ENCODE results near the gene CDIP1. TPM values are rescaled to one million over a fixed set of nuclear protein-coding genes. Genes with fewer than 3 reads are reported as not detected.

CDIP1 gene
- total and polyA plus RNA-seq, 2 experiments from 2014 or later: 39.2 to 57.6 TPM

DNA sequence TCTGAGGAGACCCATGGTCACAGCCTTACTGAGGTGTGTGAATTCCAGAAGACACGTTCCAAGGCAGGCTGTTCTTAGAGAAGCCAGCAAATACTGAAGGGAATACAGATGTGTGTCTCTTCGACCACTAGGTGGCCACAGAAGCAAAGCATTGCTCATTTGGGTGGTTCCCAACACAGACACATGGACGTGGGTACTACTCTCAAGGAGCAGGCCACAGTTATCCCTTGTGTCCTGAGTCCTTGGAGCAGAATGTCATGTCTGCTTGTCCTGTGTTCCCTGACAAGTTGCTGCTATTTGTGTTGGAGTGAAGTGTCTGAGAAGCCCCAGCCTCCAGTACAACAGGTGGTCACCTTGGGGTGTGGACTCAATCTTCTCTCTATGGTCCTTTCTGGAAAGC is 32.1 kb downstream of the CDIP1 start:
- Mint-ChIP-seq H3K9me3 (no peaks in the 10 kb centered on the region), H3K36me3 (ENCODE audit: low read depth) (peaks cover 30% of the 10 kb centered on the region), H3K27ac (0 out of 2 replicates have a peak overlapping the region, but pooled peaks have one; percentile 52), H3K4me1 (peaks cover 10% of the 10 kb centered on the region), H3K27me3 (ENCODE audit: insufficient read depth, low read depth, poor library complexity) (peaks cover 14% of the 10 kb centered on the region), H3K4me3 (no peak overlapping the region)
- no peaks in the 10 kb centered on the region for H3K36me3 ChIP-seq (ENCODE audit: insufficient read depth)
- H3K4me1 ChIP-seq (ENCODE audit: insufficient read depth): 0 out of 2 replicates have a peak, but pooled peaks cover 3% of the 10 kb centered on the region
- no peak overlapping the region for H2AFZ ChIP-seq
- H4K20me1 ChIP-seq (replicated peaks; ENCODE audit: insufficient read depth): peaks cover 2% of the 10 kb centered on the region; the same call in 1 of the 2 replicates
- ATAC-seq: peak; percentile 93
- no peak overlapping the region for H3K27ac ChIP-seq (ENCODE audit: low read depth)
- H3K27me3 ChIP-seq (ENCODE audit: insufficient read depth): no peaks in the 10 kb centered on the region
- peak; percentile 93 for DNase-seq (ENCODE audit: low spot score)
- no peaks in the 10 kb centered on the region for H3K9me2 ChIP-seq (ENCODE audit: insufficient read depth)
- H3K4me2 ChIP-seq: no peak overlapping the region
- H3K79me2 ChIP-seq (replicated peaks; ENCODE audit: insufficient read depth): peaks cover 2% of the 10 kb centered on the region; the same call in 1 of the 2 replicates
- no peak overlapping the region for H3K4me3 ChIP-seq
- 0 out of 2 replicates have a peak, but pooled peaks cover 7% of the 10 kb centered on the region for H3F3A ChIP-seq (replicated peaks; ENCODE audit: low read depth)
- no peak for TF ChIP-seq EZH2phosphoT487 (IDR thresholded peaks at IDR 0.05; ENCODE audit: unreplicated experiment)
- TF ChIP-seq, protein P1, sequence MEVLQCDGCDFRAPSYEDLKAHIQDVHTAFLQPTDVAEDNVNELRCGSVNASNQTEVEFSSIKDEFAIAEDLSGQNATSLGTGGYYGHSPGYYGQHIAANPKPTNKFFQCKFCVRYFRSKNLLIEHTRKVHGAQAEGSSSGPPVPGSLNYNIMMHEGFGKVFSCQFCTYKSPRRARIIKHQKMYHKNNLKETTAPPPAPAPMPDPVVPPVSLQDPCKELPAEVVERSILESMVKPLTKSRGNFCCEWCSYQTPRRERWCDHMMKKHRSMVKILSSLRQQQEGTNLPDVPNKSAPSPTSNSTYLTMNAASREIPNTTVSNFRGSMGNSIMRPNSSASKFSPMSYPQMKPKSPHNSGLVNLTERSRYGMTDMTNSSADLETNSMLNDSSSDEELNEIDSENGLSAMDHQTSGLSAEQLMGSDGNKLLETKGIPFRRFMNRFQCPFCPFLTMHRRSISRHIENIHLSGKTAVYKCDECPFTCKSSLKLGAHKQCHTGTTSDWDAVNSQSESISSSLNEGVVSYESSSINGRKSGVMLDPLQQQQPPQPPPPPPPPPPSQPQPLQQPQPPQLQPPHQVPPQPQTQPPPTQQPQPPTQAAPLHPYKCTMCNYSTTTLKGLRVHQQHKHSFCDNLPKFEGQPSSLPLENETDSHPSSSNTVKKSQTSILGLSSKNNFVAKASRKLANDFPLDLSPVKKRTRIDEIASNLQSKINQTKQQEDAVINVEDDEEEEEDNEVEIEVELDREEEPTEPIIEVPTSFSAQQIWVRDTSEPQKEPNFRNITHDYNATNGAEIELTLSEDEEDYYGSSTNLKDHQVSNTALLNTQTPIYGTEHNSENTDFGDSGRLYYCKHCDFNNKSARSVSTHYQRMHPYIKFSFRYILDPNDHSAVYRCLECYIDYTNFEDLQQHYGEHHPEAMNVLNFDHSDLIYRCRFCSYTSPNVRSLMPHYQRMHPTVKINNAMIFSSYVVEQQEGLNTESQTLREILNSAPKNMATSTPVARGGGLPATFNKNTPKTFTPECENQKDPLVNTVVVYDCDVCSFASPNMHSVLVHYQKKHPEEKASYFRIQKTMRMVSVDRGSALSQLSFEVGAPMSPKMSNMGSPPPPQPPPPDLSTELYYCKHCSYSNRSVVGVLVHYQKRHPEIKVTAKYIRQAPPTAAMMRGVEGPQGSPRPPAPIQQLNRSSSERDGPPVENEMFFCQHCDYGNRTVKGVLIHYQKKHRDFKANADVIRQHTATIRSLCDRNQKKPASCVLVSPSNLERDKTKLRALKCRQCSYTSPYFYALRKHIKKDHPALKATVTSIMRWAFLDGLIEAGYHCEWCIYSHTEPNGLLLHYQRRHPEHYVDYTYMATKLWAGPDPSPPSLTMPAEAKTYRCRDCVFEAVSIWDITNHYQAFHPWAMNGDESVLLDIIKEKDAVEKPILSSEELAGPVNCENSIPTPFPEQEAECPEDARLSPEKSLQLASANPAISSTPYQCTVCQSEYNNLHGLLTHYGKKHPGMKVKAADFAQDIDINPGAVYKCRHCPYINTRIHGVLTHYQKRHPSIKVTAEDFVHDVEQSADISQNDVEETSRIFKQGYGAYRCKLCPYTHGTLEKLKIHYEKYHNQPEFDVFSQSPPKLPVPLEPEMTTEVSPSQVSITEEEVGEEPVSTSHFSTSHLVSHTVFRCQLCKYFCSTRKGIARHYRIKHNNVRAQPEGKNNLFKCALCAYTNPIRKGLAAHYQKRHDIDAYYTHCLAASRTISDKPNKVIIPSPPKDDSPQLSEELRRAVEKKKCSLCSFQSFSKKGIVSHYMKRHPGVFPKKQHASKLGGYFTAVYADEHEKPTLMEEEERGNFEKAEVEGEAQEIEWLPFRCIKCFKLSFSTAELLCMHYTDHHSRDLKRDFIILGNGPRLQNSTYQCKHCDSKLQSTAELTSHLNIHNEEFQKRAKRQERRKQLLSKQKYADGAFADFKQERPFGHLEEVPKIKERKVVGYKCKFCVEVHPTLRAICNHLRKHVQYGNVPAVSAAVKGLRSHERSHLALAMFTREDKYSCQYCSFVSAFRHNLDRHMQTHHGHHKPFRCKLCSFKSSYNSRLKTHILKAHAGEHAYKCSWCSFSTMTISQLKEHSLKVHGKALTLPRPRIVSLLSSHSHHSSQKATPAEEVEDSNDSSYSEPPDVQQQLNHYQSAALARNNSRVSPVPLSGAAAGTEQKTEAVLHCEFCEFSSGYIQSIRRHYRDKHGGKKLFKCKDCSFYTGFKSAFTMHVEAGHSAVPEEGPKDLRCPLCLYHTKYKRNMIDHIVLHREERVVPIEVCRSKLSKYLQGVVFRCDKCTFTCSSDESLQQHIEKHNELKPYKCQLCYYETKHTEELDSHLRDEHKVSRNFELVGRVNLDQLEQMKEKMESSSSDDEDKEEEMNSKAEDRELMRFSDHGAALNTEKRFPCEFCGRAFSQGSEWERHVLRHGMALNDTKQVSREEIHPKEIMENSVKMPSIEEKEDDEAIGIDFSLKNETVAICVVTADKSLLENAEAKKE (CRISPR knock-in tag; IDR thresholded peaks at IDR 0.05): no peak
- TF ChIP-seq NANOG (IDR thresholded peaks at IDR 0.05; ENCODE audit: borderline replicate concordance): no peak
- TF ChIP-seq EZH2 (IDR thresholded peaks at IDR 0.05; ENCODE audit: low read depth, unreplicated experiment): no peak
- TF ChIP-seq, protein P2, sequence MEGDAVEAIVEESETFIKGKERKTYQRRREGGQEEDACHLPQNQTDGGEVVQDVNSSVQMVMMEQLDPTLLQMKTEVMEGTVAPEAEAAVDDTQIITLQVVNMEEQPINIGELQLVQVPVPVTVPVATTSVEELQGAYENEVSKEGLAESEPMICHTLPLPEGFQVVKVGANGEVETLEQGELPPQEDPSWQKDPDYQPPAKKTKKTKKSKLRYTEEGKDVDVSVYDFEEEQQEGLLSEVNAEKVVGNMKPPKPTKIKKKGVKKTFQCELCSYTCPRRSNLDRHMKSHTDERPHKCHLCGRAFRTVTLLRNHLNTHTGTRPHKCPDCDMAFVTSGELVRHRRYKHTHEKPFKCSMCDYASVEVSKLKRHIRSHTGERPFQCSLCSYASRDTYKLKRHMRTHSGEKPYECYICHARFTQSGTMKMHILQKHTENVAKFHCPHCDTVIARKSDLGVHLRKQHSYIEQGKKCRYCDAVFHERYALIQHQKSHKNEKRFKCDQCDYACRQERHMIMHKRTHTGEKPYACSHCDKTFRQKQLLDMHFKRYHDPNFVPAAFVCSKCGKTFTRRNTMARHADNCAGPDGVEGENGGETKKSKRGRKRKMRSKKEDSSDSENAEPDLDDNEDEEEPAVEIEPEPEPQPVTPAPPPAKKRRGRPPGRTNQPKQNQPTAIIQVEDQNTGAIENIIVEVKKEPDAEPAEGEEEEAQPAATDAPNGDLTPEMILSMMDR (conservative IDR thresholded peaks at IDR 0.05; ENCODE audit: low read depth in 2 of 2): peak; percentile 83 to 97
- TF ChIP-seq ZNF114 (CRISPR knock-in tag; IDR thresholded peaks at IDR 0.05): no peak
- TF ChIP-seq, protein P3, sequence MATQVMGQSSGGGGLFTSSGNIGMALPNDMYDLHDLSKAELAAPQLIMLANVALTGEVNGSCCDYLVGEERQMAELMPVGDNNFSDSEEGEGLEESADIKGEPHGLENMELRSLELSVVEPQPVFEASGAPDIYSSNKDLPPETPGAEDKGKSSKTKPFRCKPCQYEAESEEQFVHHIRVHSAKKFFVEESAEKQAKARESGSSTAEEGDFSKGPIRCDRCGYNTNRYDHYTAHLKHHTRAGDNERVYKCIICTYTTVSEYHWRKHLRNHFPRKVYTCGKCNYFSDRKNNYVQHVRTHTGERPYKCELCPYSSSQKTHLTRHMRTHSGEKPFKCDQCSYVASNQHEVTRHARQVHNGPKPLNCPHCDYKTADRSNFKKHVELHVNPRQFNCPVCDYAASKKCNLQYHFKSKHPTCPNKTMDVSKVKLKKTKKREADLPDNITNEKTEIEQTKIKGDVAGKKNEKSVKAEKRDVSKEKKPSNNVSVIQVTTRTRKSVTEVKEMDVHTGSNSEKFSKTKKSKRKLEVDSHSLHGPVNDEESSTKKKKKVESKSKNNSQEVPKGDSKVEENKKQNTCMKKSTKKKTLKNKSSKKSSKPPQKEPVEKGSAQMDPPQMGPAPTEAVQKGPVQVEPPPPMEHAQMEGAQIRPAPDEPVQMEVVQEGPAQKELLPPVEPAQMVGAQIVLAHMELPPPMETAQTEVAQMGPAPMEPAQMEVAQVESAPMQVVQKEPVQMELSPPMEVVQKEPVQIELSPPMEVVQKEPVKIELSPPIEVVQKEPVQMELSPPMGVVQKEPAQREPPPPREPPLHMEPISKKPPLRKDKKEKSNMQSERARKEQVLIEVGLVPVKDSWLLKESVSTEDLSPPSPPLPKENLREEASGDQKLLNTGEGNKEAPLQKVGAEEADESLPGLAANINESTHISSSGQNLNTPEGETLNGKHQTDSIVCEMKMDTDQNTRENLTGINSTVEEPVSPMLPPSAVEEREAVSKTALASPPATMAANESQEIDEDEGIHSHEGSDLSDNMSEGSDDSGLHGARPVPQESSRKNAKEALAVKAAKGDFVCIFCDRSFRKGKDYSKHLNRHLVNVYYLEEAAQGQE (IDR thresholded peaks at IDR 0.05; ENCODE audit: unreplicated experiment): no peak
